ENCODE measurements around the gene SHC3. TPM values are rescaled to one million over a fixed set of nuclear protein-coding genes. Genes with fewer than 3 reads are reported as not detected.
A peak's percentile ranks its signal among the peaks of the same experiment; 100 is the strongest.

SHC3 gene
- total RNA-seq, 6 donors from 2014 or later = 11.0 to 22.0 (median 14.0) TPM

DNA sequence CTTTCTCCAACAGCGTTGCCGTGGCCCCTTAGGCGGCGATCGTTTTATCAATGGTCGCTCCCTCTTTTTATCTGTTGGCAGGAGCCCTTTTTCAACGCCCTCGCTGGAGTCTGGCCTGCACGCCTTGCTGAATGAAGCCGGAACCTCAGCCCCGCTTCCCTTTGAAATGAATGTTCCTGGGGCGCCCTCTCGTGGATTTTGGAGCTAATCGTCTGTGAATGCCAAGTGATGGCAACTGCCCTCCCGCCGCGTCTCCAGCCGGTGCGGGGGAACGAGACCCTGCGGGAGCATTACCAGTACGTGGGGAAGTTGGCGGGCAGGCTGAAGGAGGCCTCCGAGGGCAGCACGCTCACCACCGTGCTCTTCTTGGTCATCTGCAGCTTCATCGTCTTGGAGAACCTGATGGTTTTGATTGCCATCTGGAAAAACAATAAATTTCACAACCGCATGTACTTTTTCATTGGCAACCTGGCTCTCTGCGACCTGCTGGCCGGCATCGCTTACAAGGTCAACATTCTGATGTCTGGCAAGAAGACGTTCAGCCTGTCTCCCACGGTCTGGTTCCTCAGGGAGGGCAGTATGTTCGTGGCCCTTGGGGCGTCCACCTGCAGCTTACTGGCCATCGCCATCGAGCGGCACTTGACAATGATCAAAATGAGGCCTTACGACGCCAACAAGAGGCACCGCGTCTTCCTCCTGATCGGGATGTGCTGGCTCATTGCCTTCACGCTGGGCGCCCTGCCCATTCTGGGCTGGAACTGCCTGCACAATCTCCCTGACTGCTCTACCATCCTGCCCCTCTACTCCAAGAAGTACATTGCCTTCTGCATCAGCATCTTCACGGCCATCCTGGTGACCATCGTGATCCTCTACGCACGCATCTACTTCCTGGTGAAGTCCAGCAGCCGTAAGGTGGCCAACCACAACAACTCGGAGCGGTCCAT is 177.4 kb downstream of the SHC3 start:
- no peaks in the 10 kb centered on the region for H3K9me3 ChIP-seq
- H3K4me3 ChIP-seq = peak overlapping the region in 2 of 4 donors; percentile 15 to 33
- ATAC-seq (ENCODE audit: low FRiP score in 2 of 2) = peak; percentile 67 to 93
- no peaks in the 10 kb centered on the region for H3K36me3 ChIP-seq
- 31 to 45% methylated on average over 38 to 52 of the region's 52 CpGs for WGBS, 2 donors
- no peaks in the 10 kb centered on the region for H3K27me3 ChIP-seq
- DNase-seq = peak; percentile 83 to 84
- H3K27ac ChIP-seq = peak overlapping the region in 1 of 4 donors; percentile 35
- TF ChIP-seq EP300 (IDR thresholded peaks at IDR 0.05) (no peak), CTCF (IDR thresholded peaks at IDR 0.05) (peak; percentile 52 to 85 (median 78))
- H3K4me1 ChIP-seq = peaks cover 10 to 16% (median 11%) of the 10 kb centered on the region in 4 donors

GRCh38 chr9:89000371-89000781 is 178.2 kb downstream of the SHC3 start:
- ATAC-seq (ENCODE audit: low FRiP score in 2 of 2) = no peak
- WGBS, 2 donors = 83 to 84% methylated on average over 8 to 9 of the region's 9 CpGs
- Histone ChIP-seq H3K27me3 (no peaks in the 10 kb centered on the region), H3K4me1 (peaks cover 10 to 16% (median 11%) of the 10 kb centered on the region in 4 donors), H3K9me3 (no peaks in the 10 kb centered on the region), H3K4me3 (no peak overlapping the region), H3K27ac (peak overlapping the region in 1 of 4 donors; percentile 30), H3K36me3 (no peaks in the 10 kb centered on the region)
- DNase-seq = no peak
- no peak for TF ChIP-seq CTCF (IDR thresholded peaks at IDR 0.05)
- no peak for TF ChIP-seq POLR2AphosphoS5 (IDR thresholded peaks at IDR 0.05)

DNA sequence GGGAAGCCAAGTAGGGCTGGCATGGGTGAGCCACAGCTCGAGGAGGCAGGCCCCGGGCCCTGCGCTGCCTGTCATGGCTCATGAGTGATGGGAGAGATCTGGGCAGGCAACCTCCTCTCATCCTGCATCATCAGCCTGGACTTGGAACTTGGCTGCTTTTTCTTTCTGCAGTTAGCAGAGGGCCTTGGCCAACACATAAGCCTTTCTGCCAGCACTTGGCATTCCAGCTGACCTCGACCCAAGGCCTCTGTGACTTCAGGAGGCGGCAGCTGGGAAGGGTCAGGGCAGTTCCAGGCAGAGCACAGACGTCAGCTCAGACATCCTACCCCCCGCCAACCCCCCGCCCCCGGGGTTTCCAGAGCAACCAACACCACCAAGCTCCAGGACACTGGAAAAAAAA is 179.7 kb downstream of the SHC3 start:
- no peak for TF ChIP-seq POLR2A (IDR thresholded peaks at IDR 0.05)
- TF ChIP-seq POLR2AphosphoS5 (IDR thresholded peaks at IDR 0.05) = peak in 1 of 2 donors; percentile 81
- 49 to 69% methylated on average over 6 to 9 of the region's 9 CpGs for WGBS, 2 donors
- DNase-seq (peak in 1 of 2 donors; percentile 80), ATAC-seq (ENCODE audit: low FRiP score in 2 of 2) (peak; percentile 38 to 53)
- H3K4me1 ChIP-seq = peaks cover 10 to 19% (median 11%) of the 10 kb centered on the region in 4 donors
- H3K27ac ChIP-seq = peak overlapping the region in 1 of 4 donors; percentile 28
- no peaks in the 10 kb centered on the region for H3K36me3 ChIP-seq
- no peaks in the 10 kb centered on the region for H3K27me3 ChIP-seq
- no peak overlapping the region for H3K4me3 ChIP-seq
- no peaks in the 10 kb centered on the region for H3K9me3 ChIP-seq

- peaks cover 10 to 19% (median 11%) of the 10 kb centered on the region in 4 donors for H3K4me1 ChIP-seq
- no peaks in the 10 kb centered on the region for H3K36me3 ChIP-seq
- no peaks in the 10 kb centered on the region for H3K27me3 ChIP-seq
- DNase-seq = no peak
- H3K27ac ChIP-seq = peak overlapping the region in 1 of 4 donors; percentile 28
- TF ChIP-seq POLR2AphosphoS5 (IDR thresholded peaks at IDR 0.05) (no peak), CTCF (IDR thresholded peaks at IDR 0.05) (no peak), EP300 (IDR thresholded peaks at IDR 0.05) (no peak), POLR2A (IDR thresholded peaks at IDR 0.05) (no peak)
- WGBS, 2 donors = 9 to 13% methylated on average over 2 of the region's 2 CpGs
- H3K9me3 ChIP-seq = no peaks in the 10 kb centered on the region
- no peak for ATAC-seq (ENCODE audit: low FRiP score in 2 of 2)
- H3K4me3 ChIP-seq = no peak overlapping the region
Observed at GRCh38 chr9:88998503-88998902, 180.1 kb downstream of the SHC3 start.

DNA sequence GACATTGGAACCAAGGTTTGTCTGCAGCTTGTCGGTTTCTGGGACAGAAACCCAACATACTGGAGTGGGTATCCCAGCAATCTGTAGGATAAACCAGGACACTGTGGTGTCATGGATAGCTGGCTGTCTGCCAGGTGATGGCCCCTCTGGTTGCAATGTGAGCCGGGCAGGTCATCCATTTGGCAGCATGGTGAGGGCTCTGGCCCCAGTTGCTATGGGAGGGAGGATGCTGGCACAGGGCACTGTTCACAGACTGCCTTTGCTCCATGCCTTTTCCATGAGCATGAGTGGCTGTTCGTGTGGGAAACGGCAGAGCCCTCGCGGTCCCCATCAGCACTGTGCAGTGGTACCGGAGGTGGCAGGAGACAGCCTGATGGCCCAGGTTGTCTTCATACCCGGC is 181.0 kb downstream of the SHC3 start:
- Histone ChIP-seq H3K4me3 (no peak overlapping the region), H3K36me3 (no peaks in the 10 kb centered on the region), H3K27ac (no peak overlapping the region), H3K4me1 (peaks cover 10 to 24% (median 11%) of the 10 kb centered on the region in 4 donors), H3K9me3 (no peaks in the 10 kb centered on the region), H3K27me3 (no peaks in the 10 kb centered on the region)
- DNase-seq = no peak
- 84 to 91% methylated on average over 7 to 8 of the region's 8 CpGs for WGBS, 2 donors
- TF ChIP-seq POLR2A (IDR thresholded peaks at IDR 0.05) (no peak), EP300 (IDR thresholded peaks at IDR 0.05) (no peak), POLR2AphosphoS5 (IDR thresholded peaks at IDR 0.05) (no peak), CTCF (IDR thresholded peaks at IDR 0.05) (no peak)
- no peak for ATAC-seq (ENCODE audit: low FRiP score in 2 of 2)

All from upper lobe of left lung (tissue), 6 donors.